ENCODE results near the gene CEP68.
"Not testable (repeated sequence)": the region's sequence is repeated elsewhere in the genome, so short reads cannot be mapped to it uniquely, and the experiment has no call there.

DNA sequence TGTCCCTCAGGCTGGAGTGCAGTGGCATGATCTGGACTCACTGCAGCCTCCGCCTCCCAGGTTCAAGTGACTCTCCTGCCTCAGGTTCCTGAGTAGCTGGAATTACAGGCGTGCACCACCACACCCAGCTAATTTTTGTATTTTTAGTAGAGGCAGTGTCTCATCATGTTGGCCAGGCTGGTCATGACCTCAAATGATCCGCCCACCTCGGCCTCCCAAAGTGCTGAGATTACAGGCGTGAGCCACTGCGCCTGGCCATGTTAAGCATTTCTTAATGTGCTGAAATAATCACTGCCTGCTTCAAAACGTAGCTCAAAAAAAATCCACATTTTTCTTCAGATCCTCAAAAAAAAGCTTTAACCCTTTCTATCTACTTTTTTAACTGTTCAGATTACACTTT lies 69.2 kb downstream of the CEP68 start:
- not testable (repeated sequence) for TF ChIP-seq CTCF, POLR2A (IDR thresholded peaks at IDR 0.05)

Measured in heart left ventricle (tissue), 13 donors.